Raji (cell line): ENCODE measurements around the gene FAM174B.

ENCODE experiments used
- POLR2A ChIP-seq: IDR thresholded peaks from 2 replicates; pipeline ENCODE4 v1.6.1; 2011; ENCODE audit warnings: low read depth, low read length, control low read depth; ENCODE audit not compliant: insufficient read depth

Gene FAM174B

GRCh38 chr15:92669432-92669831 lies 13.9 kb upstream of the FAM174B start:
- TF ChIP-seq POLR2A: no peak

GRCh38 chr15:92668620-92669019 lies 13.0 kb upstream of the FAM174B start:
- no peak for TF ChIP-seq POLR2A

GRCh38 chr15:92667970-92668485 lies 12.5 kb upstream of the FAM174B start:
- no peak for TF ChIP-seq POLR2A

GRCh38 chr15:92667287-92667904 lies 11.8 kb upstream of the FAM174B start:
- no peak for TF ChIP-seq POLR2A

GRCh38 chr15:92666780-92667179 lies 11.2 kb upstream of the FAM174B start:
- TF ChIP-seq POLR2A: no peak

GRCh38 chr15:92665100-92665555 lies 9.6 kb upstream of the FAM174B start:
- TF ChIP-seq POLR2A: no peak

GRCh38 chr15:92664178-92664900 lies 8.8 kb upstream of the FAM174B start:
- no peak for TF ChIP-seq POLR2A

GRCh38 chr15:92663250-92663951 lies 7.8 kb upstream of the FAM174B start:
- TF ChIP-seq POLR2A: no peak

- TF ChIP-seq POLR2A: no peak
Observed at GRCh38 chr15:92662762-92663161, 7.2 kb upstream of the FAM174B start.

- no peak for TF ChIP-seq POLR2A
Observed at GRCh38 chr15:92661956-92662355, 6.4 kb upstream of the FAM174B start.

GRCh38 chr15:92661069-92661468 lies 5.5 kb upstream of the FAM174B start:
- no peak for TF ChIP-seq POLR2A

- TF ChIP-seq POLR2A: no peak
Observed at GRCh38 chr15:92657486-92657885, 1.9 kb upstream of the FAM174B start.

GRCh38 chr15:92656089-92656488 lies 514 bp upstream of the FAM174B start:
- no peak for TF ChIP-seq POLR2A

- TF ChIP-seq POLR2A: no peak
Observed at GRCh38 chr15:92654662-92655061, 913 bp downstream of the FAM174B start.

- TF ChIP-seq POLR2A: no peak
Observed at GRCh38 chr15:92653836-92654539, 1.6 kb downstream of the FAM174B start.

GRCh38 chr15:92653366-92653765 lies 2.2 kb downstream of the FAM174B start:
- TF ChIP-seq POLR2A: no peak

GRCh38 chr15:92652576-92652966 lies 3.0 kb downstream of the FAM174B start:
- no peak for TF ChIP-seq POLR2A
